ENCODE results near the gene PLA2G4A.

The PLA2G4A gene

GRCh38 chr1:186872291-186872690 is 43.5 kb downstream of the PLA2G4A start:
- DNase-seq (ENCODE audit: low read depth in 2 of 2, low spot score in 1 of 2) = no peak

DNA sequence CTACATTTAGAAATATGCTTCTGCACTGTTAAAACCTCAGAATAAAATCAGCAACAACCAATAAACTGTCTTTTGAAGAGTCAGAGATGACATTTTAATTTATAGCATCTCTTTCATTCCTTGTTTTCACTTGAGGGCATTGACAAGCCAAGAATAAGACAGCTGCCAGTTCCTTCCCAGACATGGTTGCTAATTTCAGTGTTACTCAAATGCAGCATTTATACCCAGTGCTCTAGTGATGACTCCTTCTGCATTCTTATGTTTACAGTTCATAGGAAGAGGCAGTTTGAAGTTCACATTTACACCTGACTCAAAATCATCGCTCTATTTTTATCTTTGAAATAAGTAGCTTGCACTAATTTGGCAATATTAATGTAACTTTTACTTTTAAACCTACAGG is 44.9 kb downstream of the PLA2G4A start:
- no peak for DNase-seq (ENCODE audit: low read depth in 2 of 2, low spot score in 1 of 2)

DNA sequence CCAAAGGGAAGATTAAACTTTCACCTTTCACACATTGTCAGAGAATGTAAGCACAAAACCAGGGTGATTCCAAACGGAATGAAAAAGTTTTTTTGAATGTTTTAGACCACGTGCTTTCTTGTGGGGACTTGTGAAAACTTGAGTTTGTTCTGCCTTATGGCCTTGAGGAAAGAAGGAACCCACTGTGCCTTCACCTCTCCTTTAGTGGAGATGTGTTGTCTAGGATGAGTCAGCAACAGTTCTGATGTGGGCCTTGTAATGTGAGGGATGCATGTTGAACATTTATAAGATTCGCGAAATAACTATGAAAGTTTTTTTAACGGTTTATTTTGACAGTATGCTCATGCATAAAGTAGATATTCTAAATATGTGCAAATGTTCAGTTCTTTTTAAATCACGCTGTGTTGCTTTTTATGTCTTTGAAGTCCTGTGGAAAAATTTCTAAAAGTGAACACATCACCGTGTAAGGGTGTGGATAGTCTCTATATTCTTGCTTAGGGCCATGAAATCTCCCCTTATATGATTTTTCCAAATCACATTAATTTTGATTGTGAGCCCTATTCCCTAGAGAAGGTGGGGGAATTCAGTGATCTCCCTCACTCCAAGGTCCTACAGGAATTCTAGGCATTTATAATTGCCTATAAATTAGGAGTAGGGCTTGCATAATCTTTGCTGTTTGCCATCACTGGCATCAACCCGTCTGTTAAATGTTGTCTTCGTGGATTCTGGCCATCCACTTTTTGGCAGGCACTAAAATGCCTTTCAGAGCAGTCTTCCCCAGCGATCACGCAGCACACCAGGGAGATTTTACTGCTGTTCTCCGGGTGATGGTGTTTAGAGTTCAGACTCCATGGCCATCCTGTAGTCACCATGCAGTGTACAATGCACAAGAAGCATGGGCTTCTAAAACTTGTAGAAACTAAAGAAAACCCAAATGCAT is 47.4 kb downstream of the PLA2G4A start:
- no peak for DNase-seq (ENCODE audit: low read depth in 2 of 2, low spot score in 1 of 2)

GRCh38 chr1:186878356-186878755 is 49.6 kb downstream of the PLA2G4A start:
- DNase-seq (ENCODE audit: low read depth in 2 of 2, low spot score in 1 of 2) = no peak

DNA sequence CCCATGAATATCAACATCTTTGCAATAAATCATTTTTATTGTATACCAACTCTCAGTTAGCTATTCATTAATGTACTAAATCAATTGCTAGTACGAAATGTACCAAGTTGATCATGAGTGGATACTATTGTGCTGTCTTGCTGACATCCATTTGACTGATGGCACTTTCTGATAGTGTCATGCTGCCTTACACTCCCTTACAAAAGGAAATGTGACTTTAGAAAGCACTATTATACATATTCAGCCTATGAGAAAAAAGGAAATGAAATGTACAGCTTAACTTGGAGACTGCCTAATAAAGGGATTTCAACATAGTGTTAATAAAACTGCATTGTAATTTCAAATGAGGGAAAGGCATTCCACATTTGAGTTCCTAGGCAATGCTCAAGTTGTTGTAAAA is 52.2 kb downstream of the PLA2G4A start:
- DNase-seq (ENCODE audit: low read depth in 2 of 2, low spot score in 1 of 2) = no peak

DNA sequence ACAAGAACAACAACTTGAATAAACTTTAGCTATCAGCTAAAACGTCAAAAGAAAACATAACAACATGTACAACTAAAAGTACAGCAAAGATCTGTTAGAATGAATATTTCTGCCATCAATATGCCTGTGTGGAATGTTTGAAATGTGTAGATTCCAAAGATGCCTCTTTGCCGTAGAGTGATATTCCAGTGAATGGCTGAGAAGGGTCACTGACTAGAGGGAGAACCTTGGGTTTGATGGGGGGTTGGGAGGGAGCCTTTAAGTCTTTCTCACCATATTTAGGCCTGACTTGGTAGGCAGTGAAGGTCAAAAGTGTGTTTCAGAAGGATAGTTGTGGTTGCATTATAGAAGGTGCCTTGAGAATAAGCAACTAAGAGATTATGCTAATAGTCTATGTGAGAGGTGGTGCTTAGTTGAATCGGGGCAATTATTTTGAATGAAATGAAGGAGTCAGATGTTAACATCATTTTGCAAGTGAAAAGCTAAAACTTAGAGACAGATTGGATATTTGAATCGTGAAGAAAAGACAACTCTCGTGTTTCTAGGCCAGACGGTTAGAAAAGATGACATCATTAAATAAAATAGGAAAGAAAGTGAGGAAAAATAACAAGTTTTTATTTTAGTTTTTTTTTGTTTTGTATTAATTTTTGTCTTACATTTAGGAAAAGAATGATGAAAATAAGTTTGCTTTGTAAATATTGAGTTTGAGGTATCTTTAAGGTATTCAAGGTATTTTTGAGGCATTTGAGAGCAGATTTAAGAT is 53.8 kb downstream of the PLA2G4A start:
- no peak for DNase-seq (ENCODE audit: low read depth in 2 of 2, low spot score in 1 of 2)

DNA sequence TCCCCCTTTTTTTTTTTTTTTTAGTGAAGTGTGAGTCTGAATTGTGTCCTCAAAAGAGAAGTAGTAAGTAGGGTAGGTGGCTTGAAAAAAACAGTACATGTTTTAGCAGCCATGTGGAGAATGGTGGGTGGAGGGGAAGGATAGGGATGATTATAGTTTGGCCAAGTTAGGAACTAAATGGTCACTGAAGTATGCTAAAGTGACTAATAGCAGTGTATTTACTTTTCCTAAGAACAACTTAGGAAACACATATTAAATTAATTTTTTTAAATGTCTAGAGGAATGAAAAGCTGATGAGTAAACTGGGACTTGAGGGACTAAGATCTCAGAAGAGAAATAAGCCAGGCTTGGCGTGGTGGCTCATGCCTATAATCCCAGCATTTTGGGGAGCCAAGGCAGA is 55.5 kb downstream of the PLA2G4A start:
- no peak for DNase-seq (ENCODE audit: low read depth in 2 of 2, low spot score in 1 of 2)

- no peak for DNase-seq (ENCODE audit: low read depth in 2 of 2, low spot score in 1 of 2)
These were observed 58.5 kb downstream of the PLA2G4A start for GRCh38 chr1:186887203-186887602.

GRCh38 chr1:186888367-186888766 is 59.6 kb downstream of the PLA2G4A start:
- DNase-seq (ENCODE audit: low read depth in 2 of 2, low spot score in 1 of 2) = no peak

- no peak for DNase-seq (ENCODE audit: low read depth in 2 of 2, low spot score in 1 of 2)
These were observed 64.2 kb downstream of the PLA2G4A start for GRCh38 chr1:186892936-186893335.

DNA sequence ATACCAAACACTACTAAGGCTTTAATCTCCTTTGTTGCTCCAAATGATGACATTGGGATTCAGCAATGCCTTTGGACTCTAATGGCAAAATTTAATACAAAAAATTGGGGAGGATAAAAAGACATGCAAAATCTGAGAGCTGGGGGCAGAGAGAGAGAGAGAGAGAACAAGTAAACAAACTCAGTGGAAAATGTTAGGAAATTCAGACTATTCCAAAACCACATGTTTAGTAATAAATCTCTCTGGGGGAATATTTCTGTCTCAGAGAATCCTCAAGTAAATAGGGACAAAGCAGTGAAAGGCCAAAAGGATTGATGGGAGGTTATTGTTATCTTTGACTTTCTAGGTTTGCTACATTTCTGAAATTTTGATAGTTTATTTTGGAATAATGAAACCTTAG is 65.7 kb downstream of the PLA2G4A start:
- no peak for DNase-seq (ENCODE audit: low read depth in 2 of 2, low spot score in 1 of 2)

DNA sequence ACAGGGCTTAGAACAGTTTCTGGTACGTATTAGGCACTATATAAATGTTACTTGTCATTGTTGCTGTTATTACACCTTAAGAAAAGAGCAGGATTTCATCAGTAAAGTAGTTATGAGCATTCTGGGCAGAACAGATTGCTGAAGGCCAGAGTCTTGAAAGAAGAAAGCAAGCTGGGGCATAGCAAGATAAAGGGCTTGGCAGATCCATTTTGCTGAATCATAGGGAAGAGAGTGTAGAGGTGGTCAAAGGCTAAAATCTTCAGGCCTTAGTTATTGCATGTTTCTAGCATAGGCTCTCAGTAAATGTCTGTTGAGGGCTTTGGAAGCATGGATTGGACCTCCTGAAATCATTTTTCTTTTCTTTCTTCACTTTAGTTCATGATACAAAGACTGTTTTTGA is 67.5 kb downstream of the PLA2G4A start:
- DNase-seq (ENCODE audit: low read depth in 2 of 2, low spot score in 1 of 2) = no peak

DNA sequence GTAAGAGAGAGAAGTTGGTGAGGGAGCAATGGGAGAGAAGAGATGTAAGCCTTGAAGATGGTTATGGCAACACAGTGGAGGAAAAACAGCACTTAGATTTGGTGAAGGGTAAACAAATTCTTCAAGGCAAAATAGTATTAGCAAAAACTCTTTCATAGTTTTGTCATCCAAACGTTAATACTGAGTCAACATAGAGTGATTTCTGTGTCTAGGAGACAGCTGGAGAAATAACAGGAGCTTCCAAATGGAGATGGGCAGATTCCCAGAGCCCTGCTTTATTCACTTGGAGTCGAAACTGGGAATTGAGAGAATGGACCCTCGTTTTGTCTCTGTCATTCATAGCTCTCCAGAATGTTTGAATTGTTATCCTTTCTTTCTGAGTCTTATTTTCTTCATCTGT is 68.3 kb downstream of the PLA2G4A start:
- DNase-seq (ENCODE audit: low read depth in 2 of 2, low spot score in 1 of 2) = no peak

- no peak for DNase-seq (ENCODE audit: low read depth in 2 of 2, low spot score in 1 of 2)
These were observed 70.8 kb downstream of the PLA2G4A start for GRCh38 chr1:186899577-186899976.

DNA sequence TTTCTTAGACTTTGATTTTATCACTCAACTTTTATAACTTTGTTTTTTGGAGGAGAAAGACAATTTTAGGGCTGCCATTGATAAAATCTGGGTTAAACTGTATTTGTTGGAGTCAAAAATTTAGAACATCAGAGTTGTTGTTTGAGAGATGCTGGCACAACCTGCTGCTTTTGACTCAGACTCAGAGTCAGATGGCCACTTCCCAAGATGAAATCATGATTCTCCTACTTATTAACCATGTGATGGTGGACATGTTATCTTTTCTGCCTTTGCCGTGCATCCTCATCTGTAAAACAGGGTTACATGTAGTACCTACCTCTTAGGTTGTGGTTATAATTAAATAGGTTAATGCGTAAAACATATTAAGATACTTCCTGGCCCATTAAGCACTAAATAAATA is 71.2 kb downstream of the PLA2G4A start:
- DNase-seq (ENCODE audit: low read depth in 2 of 2, low spot score in 1 of 2) = no peak

- no peak for DNase-seq (ENCODE audit: low read depth in 2 of 2, low spot score in 1 of 2)
These were observed 71.9 kb downstream of the PLA2G4A start for GRCh38 chr1:186900539-186901237.

- DNase-seq (ENCODE audit: low read depth in 2 of 2, low spot score in 1 of 2) = no peak
These were observed 72.9 kb downstream of the PLA2G4A start for GRCh38 chr1:186901631-186902030.

DNA sequence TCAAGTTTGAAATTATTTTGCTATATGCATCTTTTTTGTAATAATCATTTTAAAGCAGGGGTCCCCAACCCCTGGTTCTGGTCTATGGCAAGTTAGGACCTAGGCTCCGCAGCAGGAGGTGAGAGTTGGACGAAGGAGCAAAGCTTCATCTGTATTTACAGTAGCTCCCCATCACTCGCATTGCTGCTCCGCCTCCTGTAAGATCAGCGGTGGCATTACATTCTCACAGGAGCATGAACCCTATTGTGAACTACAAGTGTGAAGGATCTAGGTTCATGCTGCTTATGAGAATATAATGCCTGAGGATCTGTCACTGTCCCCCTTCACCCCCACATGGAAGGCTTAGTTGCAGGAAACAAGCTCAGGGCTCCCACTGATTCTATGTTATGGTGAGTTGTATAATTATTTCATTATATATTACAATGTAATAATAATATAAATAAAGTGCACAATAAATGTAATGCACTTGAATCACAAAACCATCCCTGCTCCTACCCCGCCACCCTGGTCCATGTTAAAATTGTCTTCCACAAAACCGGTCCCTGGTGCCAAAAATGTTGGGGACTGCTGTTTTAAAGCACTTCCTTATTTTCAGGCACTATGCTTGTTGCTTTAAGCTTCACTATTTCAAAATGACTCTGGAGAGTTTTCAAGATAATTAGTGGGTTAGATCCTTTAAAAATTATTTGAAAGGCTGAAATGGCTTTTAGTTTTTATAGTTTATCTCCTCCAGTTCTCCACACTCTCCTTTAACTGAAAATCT is 74.8 kb downstream of the PLA2G4A start:
- no peak for DNase-seq (ENCODE audit: low read depth in 2 of 2, low spot score in 1 of 2)

- no peak for DNase-seq (ENCODE audit: low read depth in 2 of 2, low spot score in 1 of 2)
These were observed 75.6 kb downstream of the PLA2G4A start for GRCh38 chr1:186904361-186904760.

DNA sequence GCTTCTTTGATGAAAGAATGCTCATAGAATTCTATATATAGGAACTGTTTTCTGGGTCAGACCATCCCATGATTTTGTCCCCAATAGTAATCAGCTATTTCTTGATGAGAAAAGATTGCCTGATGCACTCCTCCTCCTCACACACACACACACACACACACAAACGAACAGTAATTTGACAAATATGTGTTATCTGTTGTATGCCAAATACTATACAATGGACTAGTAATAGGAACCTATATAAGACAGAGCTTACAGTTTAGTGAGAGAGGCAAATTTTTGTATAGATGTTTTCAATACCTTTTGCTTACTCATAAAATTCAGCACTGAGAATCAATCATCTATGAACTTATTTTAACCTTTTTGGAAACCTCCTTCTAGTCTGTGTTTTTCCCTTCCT is 76.8 kb downstream of the PLA2G4A start:
- DNase-seq (ENCODE audit: low read depth in 2 of 2, low spot score in 1 of 2) = no peak

GRCh38 chr1:186915555-186915954 is 86.8 kb downstream of the PLA2G4A start:
- DNase-seq (ENCODE audit: low read depth in 2 of 2, low spot score in 1 of 2) = no peak

Data from stimulated activated CD8-positive, alpha-beta memory T cell treated with anti-CD3 and anti-CD28 coated beads, Interleukin-4, amount 100 ng/mL, for 4 hours (primary cell).